PC-3 (cell line): ENCODE measurements around the gene MYH15. TPM values are rescaled to one million over a fixed set of nuclear protein-coding genes. Genes with fewer than 3 reads are reported as not detected.
A peak's percentile ranks its signal among the peaks of the same experiment; 100 is the strongest.

Experiments
- ATAC-seq: fragments of 200-7000 bp; cut with Tn5 transposase; 2 replicates; pipeline ENCODE4 v1.9.1; 2020; ENCODE audit warnings: mild to moderate bottlenecking, moderate library complexity
- BruUV-seq: library from RNA; stranded (reverse); fragments of 400-500 nt; replicated peaks from 2 replicates; lab custom pipeline; 2021; lab: Mats Ljungman, UMichigan
- CTCF ChIA-PET: fragments of 300-600 bp; sonication (Branson Sonifier 250); formaldehyde crosslinking; loops from one replicate; lab custom pipeline; 2022; ENCODE audit warnings: antibody characterized with exemption; lab: Charles Lee
- POLR2A ChIA-PET: fragments of 300-600 bp; sonication (Branson Sonifier 250); formaldehyde crosslinking; loops from one replicate; lab custom pipeline; 2022; ENCODE audit warnings: antibody characterized with exemption; ENCODE audit not compliant: unreplicated experiment; lab: Charles Lee
- DNase-seq: peaks from one replicate; pipeline ENCODE4 v3.0.0-alpha.2; 2015
- H2AFZ ChIP-seq: fragments of 300-600 bp; sonication (generic); 2 replicates; pipeline ENCODE4 v1.6.0; 2016; ENCODE audit warnings: antibody characterized with exemption, low read length
- H3F3A ChIP-seq: fragments of 300-600 bp; sonication (generic); one replicate; pipeline ENCODE4 v1.6.0; 2017; ENCODE audit warnings: antibody characterized with exemption, low read length, control low read depth, mild to moderate bottlenecking; ENCODE audit not compliant: unreplicated experiment
- H3K27ac ChIP-seq: fragments of 300-600 bp; sonication (generic); 2 replicates; pipeline ENCODE4 v1.5.1; 2016; ENCODE audit warnings: mild to moderate bottlenecking, low read length
- H3K27me3 ChIP-seq: fragments of 300-600 bp; sonication (generic); 2 replicates; pipeline ENCODE4 v1.6.1; 2016; ENCODE audit warnings: low read length, mixed read lengths
- H3K36me3 ChIP-seq: fragments of 300-600 bp; sonication (generic); 2 replicates; pipeline ENCODE4 v1.6.1; 2016; ENCODE audit warnings: low read depth, mixed run types, low read length, mixed read lengths
- H3K4me1 ChIP-seq: fragments of 300-600 bp; sonication (generic); 2 replicates; pipeline ENCODE4 v1.5.1; 2016; ENCODE audit warnings: low read length; ENCODE audit not compliant: insufficient read depth
- H3K4me2 ChIP-seq: fragments of 300-600 bp; sonication (generic); 2 replicates; pipeline ENCODE4 v1.6.0; 2016; ENCODE audit warnings: low read length
- H3K4me3 ChIP-seq: fragments of 300-600 bp; sonication (generic); 2 replicates; pipeline ENCODE4 v1.5.1; 2016; ENCODE audit warnings: mild to moderate bottlenecking, low read length, mixed read lengths
- H3K79me2 ChIP-seq: fragments of 300-600 bp; sonication (generic); 2 replicates; pipeline ENCODE4 v1.6.1; 2017; ENCODE audit warnings: low read length, mixed read lengths
- H3K9ac ChIP-seq: fragments of 300-600 bp; sonication (generic); 2 replicates; pipeline ENCODE4 v1.6.0; 2016; ENCODE audit warnings: mild to moderate bottlenecking, low read length
- H3K9me2 ChIP-seq: fragments of 300-600 bp; sonication (generic); replicated peaks from 2 replicates; pipeline ENCODE4 v1.6.1; 2016; ENCODE audit warnings: mixed run types, low read length, mixed read lengths
- H3K9me3 ChIP-seq: fragments of 300-600 bp; sonication (generic); 2 replicates; pipeline ENCODE4 v1.6.1; 2016; ENCODE audit warnings: low read length, mixed read lengths
- H4K20me1 ChIP-seq: fragments of 300-600 bp; sonication (generic); 2 replicates; pipeline ENCODE4 v1.6.1; 2016; ENCODE audit warnings: low read length, mixed read lengths
- CTCF ChIP-seq: fragments of 300-600 bp; sonication (generic); conservative IDR thresholded peaks from 2 replicates; pipeline ENCODE4 v1.5.1; 2017; ENCODE audit warnings: antibody characterized with exemption, low read depth, mild to moderate bottlenecking, low read length
- EZH2 ChIP-seq: fragments of 300-600 bp; sonication (generic); IDR thresholded peaks from one replicate; pipeline ENCODE4 v1.6.1; 2017; ENCODE audit warnings: antibody characterized with exemption, mild to moderate bottlenecking, low read length; ENCODE audit not compliant: unreplicated experiment
- EZH2phosphoT487 ChIP-seq: fragments of 300-600 bp; sonication (generic); IDR thresholded peaks from 2 replicates; pipeline ENCODE4 v1.6.1; 2018; ENCODE audit warnings: mild to moderate bottlenecking, antibody characterized with exemption, low read length, borderline replicate concordance
- intact Hi-C: fragments of 100-400 bp; cut with micrococcal nuclease; formaldehyde crosslinking; loops from 2 replicates; pipeline ENCODE4 v1.9.0; 2023
- total RNA-seq: library from RNA; depleted of rRNA; stranded (reverse); fragments of >200 nt; gene quantifications from 2 replicates; pipeline ENCODE4 v1.2.3, GENCODE V29; 2014

The MYH15 gene
- total RNA-seq, 1 experiment from 2014 or later: 2.4 TPM

- no peak for ATAC-seq
- no peaks in the 10 kb centered on the region for H3K79me2 ChIP-seq
- no peaks in the 10 kb centered on the region for H3F3A ChIP-seq
- POLR2A ChIA-PET: interaction anchor here (0.6 kb wide), 1 partner anchor 78 kb away, joined by 4 read pairs; no protein-coding TSS in a partner anchor
- peak; percentile 76 for DNase-seq
- no peak overlapping the region for H3K9ac ChIP-seq
- H3K9me3 ChIP-seq: no peaks in the 10 kb centered on the region
- H2AFZ ChIP-seq: no peak overlapping the region
- peaks cover 42% of the 10 kb centered on the region for H3K36me3 ChIP-seq
- H3K27me3 ChIP-seq: no peaks in the 10 kb centered on the region
- 0 out of 2 replicates have a peak, but pooled peaks cover 4% of the 10 kb centered on the region for H4K20me1 ChIP-seq
- H3K4me1 ChIP-seq: peaks cover 38% of the 10 kb centered on the region
- no peak overlapping the region for H3K4me2 ChIP-seq
- no peaks in the 10 kb centered on the region for H3K9me2 ChIP-seq
- H3K4me3 ChIP-seq: no peak overlapping the region
- TF ChIP-seq EZH2 (no peak), CTCF (peak; percentile 77), EZH2phosphoT487 (no peak)
- BruUV-seq: no TSS peak
- intact Hi-C loops: loop anchor here (1.0 to 10.0 kb wide), 5 partner anchors 63 to 1318 kb away; no protein-coding TSS in a partner anchor
- CTCF ChIA-PET: interaction anchor here (0.6 to 1.3 kb wide), 6 partner anchors 37 to 1317 kb away, joined by 3 to 7 read pairs (median 3); partner anchors contain the start of gene CIP2A
- no peak overlapping the region for H3K27ac ChIP-seq
These were observed 42.1 kb upstream of the MYH15 start for GRCh38 chr3:108552267-108553159.

- Histone ChIP-seq H3K9ac (peak overlapping the region; percentile 42), H3K79me2 (no peaks in the 10 kb centered on the region), H4K20me1 (0 out of 2 replicates have a peak, but pooled peaks cover 4% of the 10 kb centered on the region), H3K27me3 (no peaks in the 10 kb centered on the region), H3K4me3 (no peak overlapping the region), H3K4me1 (peaks cover 23% of the 10 kb centered on the region), H2AFZ (no peak overlapping the region), H3K27ac (peak overlapping the region; percentile 82), H3K4me2 (peak overlapping the region; percentile 65), H3F3A (no peaks in the 10 kb centered on the region), H3K9me3 (no peaks in the 10 kb centered on the region), H3K9me2 (no peaks in the 10 kb centered on the region), H3K36me3 (peaks cover 15% of the 10 kb centered on the region)
- no peak for TF ChIP-seq CTCF
- no peak for TF ChIP-seq EZH2
- TF ChIP-seq EZH2phosphoT487: no peak
- intact Hi-C loops: loop anchor here (1.0 to 2.0 kb wide), 2 partner anchors 54 to 326 kb away; partner anchors contain the start of gene IFT57
- BruUV-seq: no TSS peak
- ATAC-seq (peak; percentile 85), DNase-seq (peak; percentile 60)
- CTCF ChIA-PET: no interaction called here
- POLR2A ChIA-PET: no interaction called here
These were observed 38.5 kb upstream of the MYH15 start for GRCh38 chr3:108548886-108549285.
